ENCODE results near the gene NXF1.
"Not testable (repeated sequence)": the region's sequence is repeated elsewhere in the genome, so short reads cannot be mapped to it uniquely, and the experiment has no call there.

Gene NXF1

DNA sequence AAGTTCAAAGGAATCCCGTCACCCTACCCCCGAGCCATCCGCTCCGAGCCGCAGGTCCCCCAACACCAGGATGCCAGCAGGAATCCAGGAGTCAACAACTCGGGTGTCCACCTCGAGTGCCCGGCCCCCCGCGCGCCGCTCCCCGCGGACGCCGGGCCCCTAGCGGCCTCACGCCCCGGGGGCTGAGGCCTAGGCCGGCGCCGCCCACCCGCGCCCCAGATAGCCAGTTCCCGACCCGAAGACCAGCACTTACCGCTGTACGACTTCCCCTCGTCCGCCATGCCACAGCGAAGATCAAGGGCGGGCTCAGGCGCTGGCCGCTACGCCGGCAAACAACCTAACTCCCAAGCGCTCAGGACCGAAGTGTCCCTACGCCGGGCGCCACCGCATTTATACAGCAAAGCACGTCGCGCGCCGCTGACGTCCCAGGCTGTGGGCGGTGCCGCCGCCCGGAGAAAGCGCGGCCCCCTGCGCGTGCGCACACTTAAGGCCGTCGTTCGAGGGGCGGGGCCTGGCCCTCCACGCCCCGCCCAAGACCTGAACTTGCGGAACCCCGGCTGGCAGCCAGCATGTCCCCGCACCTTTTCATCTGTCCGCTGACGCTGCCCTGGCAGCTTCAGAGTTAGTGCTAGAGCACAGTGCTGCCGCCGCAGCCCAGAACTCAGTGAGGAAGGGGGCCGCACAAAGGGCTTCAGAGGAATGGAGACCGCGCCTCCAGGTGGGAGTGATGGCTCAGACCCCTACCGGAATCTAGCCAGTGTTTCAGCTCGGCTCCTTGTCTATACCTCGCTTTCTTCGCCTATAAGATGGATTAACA is at the start of gene NXF1:
TSS of gene NXF1 (minus strand) at position 365 of the 817 bp plus-strand sequence. CDS start at position 281, 84 bp downstream.
- H3K4me3 ChIP-seq (ENCODE audit: low read depth, low read length) = peak within 1 kb of the TSS; percentile 69

- H3K4me3 ChIP-seq (ENCODE audit: low read depth, low read length) = peak overlapping the region; percentile 96
Measured at GRCh38 chr11:62854013-62854824, 49.0 kb upstream of the NXF1 start.

- peak overlapping the region; percentile 96 for H3K4me3 ChIP-seq (ENCODE audit: low read depth, low read length)
Measured at GRCh38 chr11:62853279-62853965, 48.2 kb upstream of the NXF1 start.

DNA sequence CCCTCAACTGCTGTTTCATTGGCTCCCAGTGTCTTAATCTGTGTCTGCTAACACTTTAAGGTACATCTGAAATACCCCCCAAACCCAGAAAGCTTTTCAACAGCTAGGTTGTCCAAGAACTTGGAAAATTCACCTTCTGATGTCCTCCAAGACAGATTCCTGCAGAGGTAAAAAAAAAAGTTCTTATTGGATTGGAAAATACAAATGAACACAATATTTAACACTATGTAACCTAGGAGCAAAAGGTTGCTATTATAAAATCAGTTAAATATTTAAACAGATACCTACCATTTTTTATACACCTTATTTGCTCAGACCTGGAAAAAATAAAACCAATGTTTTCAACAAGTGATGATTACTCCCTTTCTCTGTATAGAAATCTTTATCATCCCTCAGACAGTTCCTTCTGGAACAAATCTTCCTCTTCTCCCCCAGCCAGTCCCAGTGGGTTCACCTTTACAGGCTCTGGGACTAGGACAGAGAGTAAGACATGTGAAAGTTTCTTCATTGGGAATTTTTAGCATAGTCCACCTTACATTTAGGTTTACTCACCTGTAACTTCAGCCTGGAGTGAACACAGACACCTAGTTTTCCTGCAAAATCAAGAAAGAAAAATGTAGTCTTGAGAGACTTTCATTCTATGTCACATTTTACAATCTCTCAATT is 47.4 kb upstream of the NXF1 start:
- peak overlapping the region; percentile 96 for H3K4me3 ChIP-seq (ENCODE audit: low read depth, low read length)

GRCh38 chr11:62851807-62852522 is 46.7 kb upstream of the NXF1 start:
- H3K4me3 ChIP-seq (ENCODE audit: low read depth, low read length) = no peak overlapping the region

GRCh38 chr11:62850911-62851806 is 45.9 kb upstream of the NXF1 start:
- no peak overlapping the region for H3K4me3 ChIP-seq (ENCODE audit: low read depth, low read length)

DNA sequence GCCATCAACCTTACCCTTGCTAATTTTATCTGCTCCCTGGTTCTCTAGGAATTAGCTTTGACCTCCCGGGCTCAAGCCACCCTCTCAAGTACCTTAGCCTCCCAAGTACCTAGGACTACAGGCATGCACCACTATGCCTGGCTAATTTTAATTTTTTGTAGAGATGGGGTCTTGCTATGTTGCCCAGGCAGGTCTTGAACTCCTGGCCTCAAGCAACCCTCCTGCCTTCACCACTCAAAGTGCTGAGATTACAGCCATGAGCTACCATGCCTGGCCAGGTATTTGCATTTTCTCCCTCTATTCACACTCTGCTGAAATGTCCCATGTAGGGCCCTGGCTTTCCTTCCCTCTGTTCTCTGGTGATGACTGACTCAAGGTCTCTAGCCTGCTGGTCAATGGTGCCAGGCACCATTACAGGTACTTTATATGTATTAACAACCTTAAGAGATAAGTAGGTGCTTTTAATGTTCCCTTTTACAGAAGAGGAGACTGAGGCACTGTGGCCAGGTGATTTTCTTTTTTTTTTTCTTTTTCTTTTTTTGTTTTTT is 42.6 kb upstream of the NXF1 start:
- no peak overlapping the region for H3K4me3 ChIP-seq (ENCODE audit: low read depth, low read length)

- no peak overlapping the region for H3K4me3 ChIP-seq (ENCODE audit: low read depth, low read length)
Measured at GRCh38 chr11:62846177-62846576, 40.9 kb upstream of the NXF1 start.

- no peak overlapping the region for H3K4me3 ChIP-seq (ENCODE audit: low read depth, low read length)
Measured at GRCh38 chr11:62844154-62844553, 38.9 kb upstream of the NXF1 start.

- no peak overlapping the region for H3K4me3 ChIP-seq (ENCODE audit: low read depth, low read length)
Measured at GRCh38 chr11:62843466-62843865, 38.2 kb upstream of the NXF1 start.

- not testable (repeated sequence) for H3K4me3 ChIP-seq (ENCODE audit: low read depth, low read length)
Measured at GRCh38 chr11:62842891-62843290, 37.7 kb upstream of the NXF1 start.

- peak overlapping the region; percentile 24 for H3K4me3 ChIP-seq (ENCODE audit: low read depth, low read length)
Measured at GRCh38 chr11:62842171-62842741, 37.0 kb upstream of the NXF1 start.

DNA sequence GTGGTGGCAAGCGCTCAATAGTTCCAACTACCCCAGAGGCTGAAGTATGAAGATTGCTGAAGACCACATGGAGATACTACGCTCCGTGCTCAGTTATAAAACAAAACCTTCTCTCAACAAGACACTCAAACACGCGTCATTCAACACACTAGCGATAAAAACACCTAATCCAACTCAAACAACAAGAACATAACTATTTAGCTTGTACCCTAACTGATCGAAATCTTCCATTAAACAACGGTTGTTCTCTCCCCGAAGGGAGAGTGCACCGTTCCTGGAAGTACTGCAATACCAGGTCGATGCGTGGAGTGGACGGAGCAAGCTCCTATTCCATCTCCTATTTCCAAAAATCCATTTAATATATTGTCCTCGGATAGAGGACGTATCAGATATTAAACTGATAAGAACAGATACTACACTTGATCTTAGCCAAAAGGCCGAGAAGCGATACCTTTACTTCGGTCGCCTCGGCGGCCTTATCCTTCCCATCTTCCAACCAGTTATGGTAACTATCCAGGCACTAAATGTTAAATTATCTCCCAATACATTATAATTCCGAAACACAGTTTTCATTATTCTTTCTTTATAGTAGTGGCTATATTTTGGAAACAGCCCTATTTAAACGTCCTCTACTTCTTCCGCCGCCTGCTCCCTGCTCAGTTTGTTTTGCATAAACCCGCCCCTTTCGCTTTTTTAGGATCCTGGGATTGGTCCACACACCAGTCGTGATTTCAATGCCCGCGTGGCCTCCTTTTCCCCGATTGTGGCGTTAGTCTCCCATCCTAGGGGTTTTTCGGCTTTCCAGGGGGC is 36.3 kb upstream of the NXF1 start:
- peak overlapping the region; percentile 24 for H3K4me3 ChIP-seq (ENCODE audit: low read depth, low read length)

DNA sequence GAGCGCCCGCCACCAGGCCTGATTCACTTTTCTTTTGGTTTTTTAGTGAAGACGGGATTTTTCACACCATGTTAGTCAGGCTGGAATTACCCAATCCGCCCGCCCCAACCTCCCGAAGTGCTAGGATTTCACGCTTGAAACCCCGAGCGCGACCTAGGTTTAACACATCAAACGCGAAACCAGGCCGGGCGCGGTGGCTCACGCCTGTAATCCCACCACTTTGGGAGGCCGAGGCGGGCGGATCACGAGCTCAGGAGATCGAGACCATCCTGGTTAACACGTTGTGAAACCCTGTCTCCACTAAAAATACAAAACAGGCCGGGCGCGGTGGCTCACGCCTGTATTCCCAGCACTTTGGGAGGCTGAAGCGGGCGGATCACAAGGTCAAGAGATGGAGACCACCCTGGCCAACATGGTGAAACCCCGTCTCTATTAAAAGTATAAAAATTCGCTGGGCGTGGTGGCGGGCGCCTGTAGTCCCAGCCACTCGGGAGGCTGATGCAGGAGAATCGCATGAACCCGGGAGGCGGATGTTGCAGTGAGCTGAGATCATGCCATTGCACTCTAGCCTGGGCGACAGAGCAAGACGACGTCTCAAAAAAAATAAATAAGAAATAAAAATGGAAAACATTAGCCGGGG is 35.6 kb upstream of the NXF1 start:
- H3K4me3 ChIP-seq (ENCODE audit: low read depth, low read length) = peak overlapping the region; percentile 9

DNA sequence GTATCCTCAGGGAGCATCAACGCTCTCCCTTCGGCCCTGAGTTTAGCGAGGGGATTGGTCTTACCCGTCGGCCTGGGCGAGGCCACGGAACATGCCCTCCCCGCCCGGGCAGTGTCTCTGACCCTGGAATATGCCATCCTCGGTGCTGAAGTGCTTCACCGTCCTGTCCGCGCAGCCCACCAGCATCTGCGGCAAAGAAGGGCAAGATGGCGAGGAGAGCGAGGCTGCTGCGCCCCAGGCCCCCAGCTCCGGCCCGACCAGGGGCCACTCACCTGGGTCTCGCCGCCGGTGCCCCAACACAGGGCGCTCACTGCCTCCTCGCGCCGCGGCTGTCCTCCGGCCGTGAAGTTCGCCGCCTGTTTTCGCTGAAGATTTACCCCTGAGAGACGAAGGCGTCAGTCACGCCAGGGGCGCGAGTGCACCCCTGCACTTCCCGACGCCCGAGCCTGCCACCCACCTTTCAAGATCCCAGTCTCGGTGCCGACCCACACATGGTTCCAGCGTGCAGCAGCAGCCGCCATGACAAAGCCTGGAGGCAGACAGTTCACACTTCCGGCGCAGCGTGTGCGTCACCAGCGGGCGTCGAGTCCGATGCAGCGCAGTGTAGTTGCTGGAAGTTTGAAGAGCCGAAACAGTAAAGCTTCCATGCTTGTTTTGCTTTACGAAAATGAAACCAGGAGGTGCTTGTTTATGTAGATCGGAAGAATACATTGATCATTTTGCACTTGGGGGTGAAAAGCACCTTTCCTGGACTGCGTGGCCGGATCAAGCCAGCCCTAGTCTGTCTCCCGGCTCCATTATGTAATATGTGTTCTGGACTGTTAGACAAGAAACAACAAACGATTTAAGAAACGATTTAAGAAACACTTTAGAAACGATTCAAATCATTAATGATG is 34.1 kb upstream of the NXF1 start, which contains the start of gene WDR74:
TSS of gene WDR74 (minus strand) at position 541 of the 896 bp plus-strand sequence. CDS start at position 521, 20 bp downstream.
- peak within 1 kb of the TSS; percentile 97 for H3K4me3 ChIP-seq (ENCODE audit: low read depth, low read length)

DNA sequence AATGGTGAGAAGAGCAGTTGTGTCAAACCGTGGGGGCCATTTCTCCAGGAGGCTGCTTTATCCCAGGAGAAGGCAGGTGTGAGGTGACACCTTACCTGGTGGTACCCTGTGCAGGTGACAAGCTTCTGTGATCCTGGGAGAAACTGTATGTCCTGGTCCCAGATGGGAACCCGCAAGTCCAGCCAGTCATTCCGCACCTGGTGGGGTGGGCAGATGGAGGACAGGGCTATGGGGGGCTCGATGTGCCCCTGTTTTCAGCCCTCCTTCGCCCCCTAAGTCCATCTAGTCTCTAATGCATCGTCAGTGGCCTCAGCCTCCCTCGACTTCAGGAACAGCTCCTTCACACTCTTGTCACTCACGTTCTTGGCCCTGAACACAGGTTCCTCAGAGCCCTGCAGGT is 30.1 kb upstream of the NXF1 start:
- H3K4me3 ChIP-seq (ENCODE audit: low read depth, low read length) = no peak overlapping the region

Measured in iPS-11a (cell line).